CD4-positive, alpha-beta T cell treated with Interferon alpha-2 for 1 hour (primary cell): ENCODE measurements around the gene GNL2.
A peak's percentile ranks its signal among the peaks of the same experiment; 100 is the strongest.

Source experiments
- DNase-seq, 2 donors: peaks; one replicate each; pipeline ENCODE4 v3.0.0-alpha.2; 2020 to 2022

The GNL2 gene

DNA sequence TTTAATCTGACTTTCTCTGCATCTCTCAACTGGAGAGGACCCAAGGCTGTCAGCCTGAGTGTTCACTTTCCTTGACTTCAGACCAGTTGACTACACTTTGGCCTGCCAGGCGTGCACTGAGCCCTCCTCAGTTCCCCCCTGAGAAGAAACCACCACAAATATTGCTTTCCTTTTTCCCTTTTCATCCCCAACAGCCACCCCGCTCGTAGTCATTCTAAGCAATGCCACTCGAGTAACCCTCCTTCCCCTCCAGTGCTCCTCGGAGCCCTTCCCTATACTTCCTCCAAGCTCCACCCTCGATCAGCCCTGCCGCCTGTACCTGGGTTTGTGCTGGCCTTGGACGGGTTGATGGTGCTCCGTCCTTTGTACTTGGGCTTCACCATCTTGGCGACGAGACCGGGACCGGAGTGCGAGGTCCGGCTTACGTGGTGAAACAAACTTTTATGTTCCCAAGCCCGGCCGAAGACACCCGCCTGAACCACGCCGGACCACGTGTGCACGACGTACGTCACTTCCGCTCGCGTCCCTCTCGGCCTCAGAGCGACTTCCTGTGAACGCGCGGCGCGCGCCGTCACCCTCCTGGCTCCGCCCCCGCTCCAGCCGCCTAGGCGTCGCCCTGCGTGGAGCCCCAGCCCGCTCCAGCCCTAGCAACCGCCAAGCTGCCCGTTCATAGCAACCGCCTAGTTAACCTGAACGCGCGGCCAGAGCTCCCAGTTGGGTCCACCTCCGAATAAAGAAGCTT lies at the start of gene GNL2:
GNL2 (minus strand) TSS at position 498 of the 742 bp plus-strand sequence; CDS start at position 383, 115 bp downstream.
- DNase-seq: peak; percentile 97

DNA sequence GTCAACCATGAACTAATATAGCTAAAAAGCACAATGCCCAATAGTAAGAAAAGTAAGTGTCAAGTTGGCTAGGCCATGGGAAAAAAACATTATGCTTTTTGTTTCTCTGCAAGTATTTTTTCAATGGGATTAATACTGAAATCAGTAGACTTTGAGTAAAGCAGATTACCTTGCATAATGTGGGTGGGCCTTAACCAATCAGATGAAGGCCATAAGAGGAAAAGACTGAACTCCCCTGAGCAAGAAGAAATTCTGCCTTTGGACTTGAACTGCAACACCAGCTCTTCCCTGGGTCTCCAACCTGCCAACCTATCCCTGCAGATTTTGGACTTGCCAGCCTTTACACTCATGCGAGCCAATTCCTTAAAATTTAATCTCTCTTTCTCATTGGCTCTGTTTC lies 45.3 kb upstream of the GNL2 start:
- no peak for DNase-seq

GRCh38 chr1:37636435-37636834 lies 40.7 kb upstream of the GNL2 start:
- DNase-seq: no peak

DNA sequence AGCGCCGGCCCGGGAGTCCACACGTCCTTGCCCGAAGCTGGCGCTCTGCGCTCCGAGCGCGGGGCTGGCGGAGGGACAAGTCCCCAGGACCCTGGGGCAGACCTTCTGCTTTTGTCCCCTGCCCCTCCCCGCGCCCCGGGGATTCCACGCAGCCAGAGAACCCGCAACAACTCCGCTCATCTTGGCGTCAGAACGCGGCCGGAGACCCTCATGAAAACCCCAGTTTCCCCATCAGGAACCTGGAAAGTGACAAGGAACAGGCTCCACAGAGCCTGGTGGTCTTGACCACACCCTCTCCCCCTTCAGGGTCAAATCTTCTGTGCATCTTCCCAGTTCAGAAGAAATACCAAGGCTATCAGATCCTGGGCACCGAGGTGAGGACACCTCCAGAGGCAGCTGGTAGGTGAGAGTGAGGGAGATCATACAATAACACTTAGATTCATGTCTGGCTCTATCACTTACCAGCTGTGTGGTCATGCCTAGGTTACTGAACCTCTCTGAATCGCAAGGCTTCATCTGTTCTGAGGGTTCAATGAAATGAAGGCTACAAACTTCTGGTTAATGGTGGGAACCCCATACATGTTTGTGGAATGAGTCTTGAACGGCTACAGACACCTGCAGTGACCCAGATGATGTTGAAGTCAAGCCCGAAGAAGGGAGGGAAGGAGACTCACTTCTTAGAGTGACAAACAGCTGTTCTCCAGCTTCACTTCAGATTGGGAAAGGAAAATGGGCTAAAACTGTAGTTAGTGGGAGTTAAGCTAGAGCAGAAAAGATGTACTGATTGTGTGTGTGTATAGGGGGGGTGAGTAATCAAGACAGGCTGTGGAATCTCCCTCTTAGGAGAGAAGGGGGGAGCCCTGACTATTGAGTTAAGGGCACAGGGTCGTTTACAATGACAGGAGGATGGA lies 39.5 kb upstream of the GNL2 start:
- DNase-seq: no peak

DNA sequence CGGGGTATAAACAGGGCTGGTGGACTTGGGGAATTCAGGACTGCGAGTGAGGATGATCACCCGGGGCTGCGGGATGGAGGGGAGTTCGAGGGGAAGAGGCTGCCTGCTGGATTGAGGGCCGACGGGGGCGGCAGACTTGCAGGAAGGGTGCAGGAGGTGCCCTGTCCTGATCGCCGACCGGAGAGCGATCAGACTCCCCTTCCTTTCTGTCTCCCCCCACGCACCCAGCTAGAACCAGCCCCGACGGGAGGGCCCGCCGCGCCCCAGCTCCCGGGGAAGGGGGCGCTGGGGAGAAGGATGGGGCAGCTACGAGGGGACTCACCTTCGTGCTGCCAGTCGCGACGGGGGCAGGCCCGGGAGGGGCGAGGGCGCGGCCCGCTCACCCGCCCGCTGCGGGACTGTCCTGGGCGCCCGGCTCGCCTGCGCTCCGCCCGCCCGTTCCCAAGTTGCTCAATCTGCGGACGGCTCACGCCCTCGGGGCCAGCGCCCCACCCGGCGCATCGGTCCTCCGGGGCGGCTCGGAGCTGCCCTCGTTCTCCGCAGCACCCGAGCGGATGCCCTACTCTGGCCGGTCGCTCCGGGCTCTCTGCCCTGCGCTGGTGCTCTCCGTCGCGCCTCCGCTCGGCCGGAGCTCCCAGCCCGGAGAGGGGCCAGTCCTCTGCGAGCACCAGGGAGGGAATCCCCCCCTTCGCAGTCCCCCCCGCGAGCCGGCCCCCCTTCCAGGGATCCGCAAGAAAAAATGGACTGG lies 38.7 kb upstream of the GNL2 start, which contains the start of gene RSPO1:
RSPO1 (minus strand) TSS at position 649 of the 748 bp plus-strand sequence. CDS start 5,231 bp downstream, outside the sequence.
- DNase-seq: no peak

DNA sequence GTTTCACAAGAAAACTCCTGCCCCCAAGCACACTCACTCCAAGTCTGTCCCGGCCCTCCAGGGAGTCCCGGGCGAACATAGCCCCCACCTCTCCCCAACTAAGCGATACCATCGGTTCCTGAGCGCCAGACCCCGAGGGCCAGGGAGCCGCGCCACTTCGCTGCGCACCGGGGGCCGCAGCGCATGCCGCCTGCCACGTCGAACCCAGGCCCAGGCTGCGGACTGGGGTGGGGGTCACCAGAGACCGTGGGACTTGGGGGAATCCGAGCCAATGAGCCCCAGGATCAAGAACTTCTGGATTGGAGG lies 38.2 kb upstream of the GNL2 start:
- DNase-seq: no peak

DNA sequence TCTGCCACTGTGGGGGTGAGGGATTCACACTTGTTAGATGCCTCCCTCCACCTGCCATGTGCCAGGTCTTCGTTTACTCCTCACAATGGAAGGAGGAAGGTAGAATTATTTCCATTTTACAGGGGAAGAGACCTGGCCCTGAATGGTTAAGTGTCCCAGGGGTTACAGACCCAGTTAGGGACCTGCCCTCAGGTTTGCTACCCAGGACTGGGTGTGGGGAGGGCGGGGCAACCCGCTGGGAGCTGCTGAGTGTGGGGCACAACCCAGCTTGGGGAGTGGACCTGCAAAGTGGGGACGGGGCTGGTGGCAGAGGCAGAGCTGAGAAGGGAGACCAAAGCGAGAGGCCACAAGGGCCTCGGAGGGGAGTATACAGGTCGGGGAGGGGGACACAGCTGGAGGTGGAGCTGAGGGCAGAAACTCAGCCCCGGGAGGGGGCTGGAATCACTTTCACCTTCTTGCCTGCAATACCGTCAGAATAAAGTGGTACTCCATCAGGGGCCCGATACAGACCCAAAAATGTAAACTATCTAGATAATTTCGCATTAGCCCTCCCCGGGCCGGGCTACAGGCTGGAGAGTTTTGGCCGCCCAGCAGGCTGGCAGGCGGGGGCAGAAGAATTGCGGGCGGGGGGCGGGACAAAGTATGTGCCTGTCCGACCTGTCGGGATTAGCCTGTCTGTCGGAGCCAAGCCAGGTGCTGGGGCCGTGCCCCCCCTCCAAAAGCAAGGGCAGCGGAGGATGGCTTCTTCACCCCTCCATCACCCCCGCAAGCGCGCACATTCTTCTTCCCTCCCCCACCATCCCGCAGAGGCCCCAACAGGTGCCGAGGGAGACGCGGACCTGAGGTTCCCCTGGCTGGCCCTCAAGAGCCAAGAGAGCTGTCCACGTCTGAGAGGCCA lies 37.6 kb upstream of the GNL2 start:
- no peak for DNase-seq

GRCh38 chr1:37631036-37631435 lies 35.3 kb upstream of the GNL2 start:
- no peak for DNase-seq

DNA sequence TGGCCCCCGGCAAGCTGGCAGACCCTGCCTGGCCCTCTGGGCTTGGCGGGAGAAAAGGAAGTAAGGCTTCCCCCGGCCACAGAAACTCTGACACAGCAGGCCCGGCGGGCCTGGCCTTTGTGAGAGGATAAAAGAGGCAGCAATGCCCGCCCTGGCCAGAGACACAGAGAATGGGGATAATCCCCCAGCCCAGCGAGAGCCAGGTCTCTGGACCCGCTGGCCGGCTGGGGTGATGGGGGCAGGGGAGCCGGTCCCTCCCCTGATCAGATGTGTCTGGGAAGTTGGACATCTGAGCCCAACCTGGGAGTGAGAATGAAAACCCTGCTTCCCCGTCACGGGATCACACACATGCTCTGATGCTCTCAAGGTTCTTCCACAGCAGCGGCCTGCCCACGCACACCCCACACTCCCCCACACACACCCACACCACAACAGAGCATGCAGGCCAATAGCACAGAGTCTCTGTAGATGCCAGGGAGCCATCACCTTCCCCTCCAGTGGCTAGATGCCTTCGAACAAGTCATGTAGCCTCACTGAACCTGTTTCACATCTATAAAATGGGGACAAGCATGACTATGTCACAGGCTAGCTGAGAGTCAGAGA lies 34.8 kb upstream of the GNL2 start:
- DNase-seq: no peak

- DNase-seq: no peak
Measured at GRCh38 chr1:37629726-37630425, 34.1 kb upstream of the GNL2 start.

DNA sequence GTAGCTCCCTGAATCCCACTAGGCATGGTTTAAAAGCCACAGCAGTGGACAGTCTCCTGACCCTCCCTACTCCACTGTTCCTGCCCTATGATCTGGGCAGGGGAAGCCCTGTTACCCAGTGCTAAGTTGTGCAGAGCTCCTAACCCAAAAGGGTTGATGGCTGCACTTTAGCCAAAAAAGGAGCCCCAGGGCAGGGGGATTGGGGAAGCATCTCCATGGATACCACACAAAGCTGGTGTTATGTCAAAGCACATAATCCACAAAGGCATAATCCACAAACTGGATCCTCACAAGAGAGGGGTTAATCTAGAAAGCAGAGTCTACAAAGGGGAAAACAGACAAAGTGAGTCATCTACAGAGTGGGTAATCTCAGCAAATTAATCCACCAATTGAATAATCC lies 33.3 kb upstream of the GNL2 start:
- no peak for DNase-seq

DNA sequence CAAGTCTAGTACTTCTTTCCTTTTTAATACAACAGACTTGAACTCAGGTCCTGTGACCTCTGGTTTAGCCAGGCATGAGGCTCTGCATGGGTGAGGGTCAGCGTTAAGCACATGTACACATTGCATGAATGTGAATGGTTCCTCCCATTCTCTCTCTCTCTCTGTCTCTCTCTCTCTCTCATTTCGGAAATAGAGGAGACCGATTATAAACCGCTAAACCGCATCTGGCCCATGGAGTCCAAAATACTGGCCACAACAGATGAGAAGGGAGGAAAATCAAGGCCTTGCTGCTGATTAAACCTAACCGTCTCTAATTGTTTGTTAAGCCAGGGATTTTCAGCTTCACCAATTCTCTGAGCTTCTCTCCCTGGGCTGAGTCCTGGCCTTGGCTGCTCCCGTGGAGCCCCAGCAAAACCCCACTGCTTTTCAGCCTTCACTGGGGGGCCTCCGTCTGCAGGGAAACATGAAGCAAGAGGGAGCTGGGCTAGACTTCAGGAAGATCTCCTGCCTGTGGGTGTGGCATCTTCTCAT lies 32.4 kb upstream of the GNL2 start:
- no peak for DNase-seq

DNA sequence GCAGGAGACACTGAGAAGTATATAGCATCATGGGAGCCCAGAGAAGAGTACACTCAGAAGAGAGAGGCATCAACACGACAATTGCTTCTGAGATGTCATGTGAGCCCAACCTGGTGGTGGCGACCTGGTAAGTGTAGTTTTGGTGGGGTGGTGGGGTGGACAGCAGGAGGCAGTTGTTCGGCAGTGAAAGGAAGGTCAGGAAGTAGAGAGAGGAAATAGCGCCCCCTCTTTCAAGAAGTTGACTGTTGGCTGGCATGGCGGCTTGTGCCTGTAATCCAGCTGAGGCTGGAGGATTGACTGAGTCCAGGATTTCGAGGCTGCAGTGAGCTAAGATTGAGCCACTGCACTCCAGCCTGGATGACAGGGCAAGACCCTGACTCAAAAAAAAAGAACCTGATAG lies 26.4 kb upstream of the GNL2 start:
- no peak for DNase-seq

- DNase-seq: no peak
Measured at GRCh38 chr1:37621326-37621870, 25.7 kb upstream of the GNL2 start.

DNA sequence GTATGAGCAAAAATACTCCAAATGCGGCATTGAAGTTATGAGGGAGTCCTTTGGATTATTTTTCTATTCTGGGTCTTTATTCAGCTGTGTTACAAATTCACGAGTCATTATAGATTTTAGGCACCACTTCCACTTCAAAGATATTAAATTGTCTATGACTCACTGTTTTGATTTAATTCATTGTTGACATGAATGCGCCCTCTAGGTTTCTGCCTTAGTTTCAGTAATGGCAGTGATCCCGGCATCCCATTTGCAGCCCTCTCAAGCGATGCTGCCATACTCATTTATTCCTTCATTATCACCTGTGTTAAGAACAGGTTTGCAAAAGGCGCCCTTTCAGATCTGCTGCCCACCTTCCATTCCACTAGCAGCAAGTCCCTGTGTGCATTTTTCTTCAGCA lies 25.0 kb upstream of the GNL2 start:
- no peak for DNase-seq

DNA sequence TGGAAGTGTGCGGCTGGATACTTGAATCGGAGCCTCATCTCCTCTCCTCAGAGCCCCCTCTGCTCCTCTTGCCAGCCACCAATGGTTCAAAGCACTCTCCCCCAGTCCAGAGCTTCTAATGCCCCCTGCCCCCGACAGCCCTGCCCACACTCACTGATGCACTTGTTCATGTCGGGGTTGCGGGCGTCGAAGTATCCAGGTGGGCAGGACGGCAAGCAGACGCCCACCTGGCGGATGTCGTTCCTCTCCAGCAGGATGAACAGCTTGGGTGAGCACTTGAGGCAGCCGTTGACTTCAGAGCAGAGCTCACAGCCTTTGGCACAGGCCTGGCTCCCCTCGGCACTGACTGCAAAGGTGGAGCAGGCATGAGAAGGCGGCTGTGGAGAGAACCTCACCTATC lies 20.6 kb upstream of the GNL2 start:
- no peak for DNase-seq

DNA sequence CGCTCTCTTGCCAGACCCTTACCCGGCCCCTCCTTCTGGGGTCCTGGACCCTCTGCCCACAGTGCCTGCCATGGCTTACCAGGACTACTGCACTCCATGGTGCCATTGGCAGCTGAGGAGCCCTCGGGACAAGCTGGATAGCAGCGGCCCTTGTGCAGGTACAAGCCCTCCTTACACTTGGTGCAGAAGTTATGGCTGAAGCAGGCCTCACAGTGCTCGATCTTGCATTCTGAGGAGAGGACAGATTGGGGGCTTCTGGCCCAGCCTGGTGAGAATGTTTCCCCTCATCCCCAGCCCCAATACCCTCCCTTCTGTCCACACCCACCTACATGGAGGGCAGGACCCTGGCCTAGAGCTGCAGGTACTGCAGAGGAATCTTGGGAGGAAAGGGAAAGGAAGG lies 18.4 kb upstream of the GNL2 start:
- DNase-seq: no peak

DNA sequence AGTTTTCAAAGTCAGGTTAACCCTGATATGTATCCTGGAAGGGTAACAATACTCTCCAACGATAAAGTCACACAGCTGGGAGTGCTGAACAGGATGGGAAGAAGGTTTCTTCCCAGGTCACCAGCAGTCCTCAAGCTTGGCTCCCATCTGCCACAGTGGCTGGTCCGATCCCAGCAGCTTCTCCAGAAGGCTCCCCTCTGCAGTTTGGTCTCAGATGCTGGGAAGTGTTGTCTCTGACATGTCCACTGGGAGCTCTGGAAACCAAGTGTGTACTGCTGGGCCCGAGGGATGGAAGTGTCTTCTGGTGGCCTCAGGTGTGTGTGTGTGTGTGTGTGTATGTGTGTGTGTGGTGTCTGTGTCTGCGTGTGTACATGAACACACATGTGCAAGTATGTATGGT lies 16.4 kb upstream of the GNL2 start:
- DNase-seq: no peak

DNA sequence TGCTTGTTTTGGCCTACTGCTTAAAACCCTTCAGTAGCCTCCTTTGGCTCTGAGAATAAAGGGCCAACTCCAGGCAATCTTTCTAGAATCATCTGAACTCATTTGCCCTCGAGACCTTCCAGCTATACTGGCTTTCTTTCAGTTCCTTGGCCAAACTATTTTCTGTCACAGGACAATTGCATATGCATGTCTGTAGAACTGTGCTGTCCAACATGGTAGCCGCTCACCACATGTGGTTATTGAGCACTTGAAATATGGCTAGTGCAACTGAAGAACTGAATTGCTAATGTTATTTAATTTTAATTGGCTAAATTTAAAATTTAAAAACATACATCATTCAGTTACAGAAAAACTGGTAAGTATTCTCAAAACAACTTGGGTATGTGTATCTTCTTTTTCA lies 14.3 kb upstream of the GNL2 start:
- DNase-seq: no peak

- DNase-seq: no peak
Measured at GRCh38 chr1:37609002-37609401, 13.3 kb upstream of the GNL2 start.
